ENCODE measurements around the gene IL19.

DNA sequence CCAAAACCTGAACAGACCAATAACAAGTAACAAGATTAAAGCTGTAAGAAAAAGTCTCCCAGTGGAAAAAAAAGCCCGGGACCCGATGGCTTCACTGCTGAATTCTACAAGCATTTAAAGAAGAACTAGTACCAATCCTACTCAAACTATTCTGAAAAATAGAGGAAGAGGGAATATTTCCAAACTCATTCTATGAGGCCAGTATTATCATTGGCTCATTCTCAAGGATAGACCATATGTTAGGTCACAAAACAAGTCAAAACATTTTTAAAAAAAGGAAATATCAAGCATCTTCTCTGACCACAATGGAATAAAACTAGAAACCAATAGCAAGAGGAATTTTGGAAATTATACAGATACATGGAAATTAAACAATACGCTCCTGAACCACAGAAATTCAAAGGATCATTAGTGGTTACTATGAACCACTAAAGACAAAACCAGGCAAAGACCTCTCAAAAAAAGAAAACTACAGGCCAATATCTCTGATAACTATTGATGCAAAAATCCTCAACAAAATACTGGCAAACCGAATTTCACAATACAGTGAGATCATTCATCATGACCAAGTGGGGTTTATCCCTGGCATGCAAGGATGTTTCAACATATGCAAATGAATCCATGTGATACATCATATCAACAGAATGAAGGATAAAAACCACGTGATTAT, 80.9 kb downstream of the IL19 start:
- TF ChIP-seq, protein P1, sequence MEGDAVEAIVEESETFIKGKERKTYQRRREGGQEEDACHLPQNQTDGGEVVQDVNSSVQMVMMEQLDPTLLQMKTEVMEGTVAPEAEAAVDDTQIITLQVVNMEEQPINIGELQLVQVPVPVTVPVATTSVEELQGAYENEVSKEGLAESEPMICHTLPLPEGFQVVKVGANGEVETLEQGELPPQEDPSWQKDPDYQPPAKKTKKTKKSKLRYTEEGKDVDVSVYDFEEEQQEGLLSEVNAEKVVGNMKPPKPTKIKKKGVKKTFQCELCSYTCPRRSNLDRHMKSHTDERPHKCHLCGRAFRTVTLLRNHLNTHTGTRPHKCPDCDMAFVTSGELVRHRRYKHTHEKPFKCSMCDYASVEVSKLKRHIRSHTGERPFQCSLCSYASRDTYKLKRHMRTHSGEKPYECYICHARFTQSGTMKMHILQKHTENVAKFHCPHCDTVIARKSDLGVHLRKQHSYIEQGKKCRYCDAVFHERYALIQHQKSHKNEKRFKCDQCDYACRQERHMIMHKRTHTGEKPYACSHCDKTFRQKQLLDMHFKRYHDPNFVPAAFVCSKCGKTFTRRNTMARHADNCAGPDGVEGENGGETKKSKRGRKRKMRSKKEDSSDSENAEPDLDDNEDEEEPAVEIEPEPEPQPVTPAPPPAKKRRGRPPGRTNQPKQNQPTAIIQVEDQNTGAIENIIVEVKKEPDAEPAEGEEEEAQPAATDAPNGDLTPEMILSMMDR (IDR thresholded peaks at IDR 0.05) = no peak
- TF ChIP-seq EP300 (IDR thresholded peaks at IDR 0.05) (no peak), POLR2AphosphoS5 (IDR thresholded peaks at IDR 0.05) (no peak), POLR2A (IDR thresholded peaks at IDR 0.05) (no peak)

All from stomach (tissue), 4 donors.